Breast epithelium (tissue), 4 donors: ENCODE data around the gene UNKL. TPM values are rescaled to one million over a fixed set of nuclear protein-coding genes. Genes with fewer than 3 reads are reported as not detected.
"Not testable (repeated sequence)": the region's sequence is repeated elsewhere in the genome, so short reads cannot be mapped to it uniquely, and the experiment has no call there.

Experiments
- DNase-seq, 2 donors: peaks; one replicate each; pipeline ENCODE4 v3.0.0-alpha.2; 2019; ENCODE audit warnings: low spot score in 2 of 2
- H3K27ac ChIP-seq, 2 donors: fragments of 200-600 bp; sonication (generic) in 1 of 2; one replicate each; pipeline ENCODE4 v1.5.1; 2016 to 2019; ENCODE audit warnings: mild to moderate bottlenecking in 1 of 2
- H3K27me3 ChIP-seq, 2 donors: fragments of 200-600 bp; sonication (generic) in 1 of 2; one replicate each; pipeline versions ENCODE4 v1.5.1 to v1.6.0; 2017 to 2019; ENCODE audit warnings: control low read depth in 1 of 2, mild to moderate bottlenecking in 1 of 2
- H3K36me3 ChIP-seq: fragments of 200-600 bp; one replicate; pipeline ENCODE4 v1.5.1; 2019
- H3K4me1 ChIP-seq, 2 donors: fragments of 200-600 bp; sonication (generic); one replicate each; pipeline ENCODE4 v1.5.1; 2016 to 2019; ENCODE audit warnings: control low read depth in 1 of 2
- H3K4me3 ChIP-seq, 3 donors: fragments of 200-600 bp; sonication (generic); 1 replicate in 2 of 3; 2 replicates in 1 of 3; pipeline ENCODE4 v1.5.1; 2016 to 2019; ENCODE audit warnings: mild to moderate bottlenecking in 3 of 3, moderate library complexity in 2 of 3
- H3K9me3 ChIP-seq, 2 donors: fragments of 200-600 bp; sonication (generic) in 1 of 2; one replicate each; pipeline ENCODE4 v1.5.1; 2016 to 2019; ENCODE audit warnings: control low read depth in 1 of 2
- CTCF ChIP-seq, 3 donors: fragments of 450-650 bp; IDR thresholded peaks; one replicate each; pipeline ENCODE4 v1.5.1; 2016 to 2017; ENCODE audit warnings: antibody characterized with exemption in 3 of 3, mild to moderate bottlenecking in 3 of 3, moderate library complexity in 3 of 3
- POLR2A ChIP-seq: fragments of 450-650 bp; IDR thresholded peaks from one replicate; pipeline ENCODE4 v1.6.1; 2016; ENCODE audit warnings: antibody characterized with exemption, mild to moderate bottlenecking, moderate library complexity
- POLR2AphosphoS5 ChIP-seq, 3 donors: sonication (generic); formaldehyde crosslinking; IDR thresholded peaks; one replicate each; pipeline ENCODE4 v1.6.1; 2017; ENCODE audit warnings: antibody characterized with exemption in 3 of 3
- intact Hi-C: fragments of 100-400 bp; cut with DNase I; formaldehyde crosslinking; loops from one replicate; pipeline ENCODE4 v1.15.1; 2023; ENCODE audit warnings: low total_unique reads
- total RNA-seq, 3 donors: library from RNA; depleted of rRNA; stranded (reverse); fragments of >200 nt; gene quantifications; one replicate each; pipeline ENCODE4 v1.1.0, GENCODE V29; 2016

The UNKL gene
- total RNA-seq, 3 donors from 2014 or later = 18.6 to 28.5 (median 27.5) TPM

- TF ChIP-seq POLR2A (no peak), POLR2AphosphoS5 (IDR thresholded peaks at IDR 0.05) (no peak), CTCF (IDR thresholded peaks at IDR 0.05) (no peak)
- H3K27me3 ChIP-seq = peaks cover 6 to 37% of the 10 kb centered on the region in 2 donors
- peaks cover 22 to 26% of the 10 kb centered on the region in 2 donors for H3K4me1 ChIP-seq
- intact Hi-C loops = no loop called here
- H3K36me3 ChIP-seq = no peaks in the 10 kb centered on the region
- peaks cover 0 to 8% of the 10 kb centered on the region in 2 donors for H3K9me3 ChIP-seq
- peak overlapping the region; percentile 37 to 77 (median 59) for H3K4me3 ChIP-seq
- H3K27ac ChIP-seq = peak overlapping the region; percentile 81 to 89
- no peak for DNase-seq
Measured at GRCh38 chr16:1332618-1333148, 81.8 kb downstream of the UNKL start.

DNA sequence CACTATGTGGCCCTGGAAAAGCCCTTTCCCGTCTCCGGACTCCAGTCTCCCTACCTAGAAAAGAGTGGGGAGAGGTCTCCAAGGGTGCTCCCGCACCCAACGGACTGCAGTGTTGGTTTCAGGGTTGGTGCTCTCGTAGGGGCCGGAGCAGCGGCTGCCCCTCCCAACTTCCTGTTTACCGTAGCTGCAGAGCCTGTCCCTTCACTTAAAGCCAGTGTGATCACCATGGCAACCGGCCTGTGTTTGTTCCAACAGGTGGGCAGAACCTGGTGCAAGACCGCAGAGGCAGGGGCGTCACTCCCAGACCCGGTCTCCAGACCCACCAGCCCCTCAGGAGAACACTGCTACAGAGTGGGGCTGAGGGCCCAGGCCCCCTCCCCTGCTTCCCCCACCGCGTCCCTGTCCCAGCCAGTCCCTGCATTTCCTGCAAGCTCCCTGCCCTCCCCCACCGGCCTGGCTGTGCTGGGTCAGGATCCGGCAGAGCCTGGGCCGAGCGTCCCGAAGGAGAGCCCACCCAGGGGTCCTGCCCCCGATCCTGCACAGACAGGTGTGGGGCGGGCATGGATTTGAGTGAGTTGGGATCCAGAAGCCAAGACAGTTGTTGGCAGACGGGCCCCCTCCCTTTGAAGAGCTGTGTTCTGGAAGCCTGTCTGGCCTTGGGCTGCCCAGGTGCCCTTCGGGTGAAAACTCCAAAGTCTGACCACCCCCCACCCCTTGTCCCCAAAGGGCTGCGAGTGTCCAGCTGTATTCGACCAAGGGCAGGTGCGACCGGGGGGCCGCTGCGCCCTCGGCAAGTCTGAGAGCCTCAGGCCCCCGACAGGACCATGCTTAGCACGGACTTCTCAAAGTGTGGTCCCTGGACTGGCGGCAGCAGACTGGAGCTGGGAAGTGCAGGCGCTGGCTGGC lies 82.5 kb downstream of the UNKL start:
- peak overlapping the region; percentile 81 to 89 for H3K27ac ChIP-seq
- TF ChIP-seq CTCF (IDR thresholded peaks at IDR 0.05) (no peak), POLR2AphosphoS5 (IDR thresholded peaks at IDR 0.05) (peak in 1 of 3 donors; percentile 30), POLR2A (peak; percentile 26)
- DNase-seq = peak; percentile 83
- peaks cover 0 to 8% of the 10 kb centered on the region in 2 donors for H3K9me3 ChIP-seq
- intact Hi-C loops = no loop called here
- peaks cover 6 to 37% of the 10 kb centered on the region in 2 donors for H3K27me3 ChIP-seq
- H3K36me3 ChIP-seq = no peaks in the 10 kb centered on the region
- H3K4me3 ChIP-seq = peak overlapping the region; percentile 37 to 77 (median 59)
- H3K4me1 ChIP-seq = peaks cover 22 to 26% of the 10 kb centered on the region in 2 donors

- peak overlapping the region; percentile 81 to 89 for H3K27ac ChIP-seq
- H3K27me3 ChIP-seq = peaks cover 6 to 37% of the 10 kb centered on the region in 2 donors
- TF ChIP-seq CTCF (IDR thresholded peaks at IDR 0.05) (no peak), POLR2AphosphoS5 (IDR thresholded peaks at IDR 0.05) (no peak), POLR2A (no peak)
- intact Hi-C loops = no loop called here
- peak overlapping the region; percentile 37 to 77 (median 59) for H3K4me3 ChIP-seq
- DNase-seq = no peak
- H3K9me3 ChIP-seq = peaks cover 0 to 8% of the 10 kb centered on the region in 2 donors
- H3K4me1 ChIP-seq = peaks cover 22 to 26% of the 10 kb centered on the region in 2 donors
- no peaks in the 10 kb centered on the region for H3K36me3 ChIP-seq
Measured at GRCh38 chr16:1330931-1331711, 83.4 kb downstream of the UNKL start.

GRCh38 chr16:1330260-1330914 lies 84.1 kb downstream of the UNKL start:
- H3K4me3 ChIP-seq = no peak overlapping the region
- TF ChIP-seq POLR2A (no peak), POLR2AphosphoS5 (IDR thresholded peaks at IDR 0.05) (no peak), CTCF (IDR thresholded peaks at IDR 0.05) (no peak)
- peaks cover 6 to 31% of the 10 kb centered on the region in 2 donors for H3K27me3 ChIP-seq
- H3K36me3 ChIP-seq = peaks cover under 1% of the 10 kb centered on the region
- no peak for DNase-seq
- intact Hi-C loops = no loop called here
- H3K9me3 ChIP-seq = peaks cover 0 to 8% of the 10 kb centered on the region in 2 donors
- H3K27ac ChIP-seq = peak overlapping the region in 1 of 2 donors; percentile 89
- H3K4me1 ChIP-seq = peaks cover 22 to 26% of the 10 kb centered on the region in 2 donors

- intact Hi-C loops, H3K9me3 ChIP-seq, H3K27ac ChIP-seq, DNase-seq, H3K4me3 ChIP-seq, H3K36me3 ChIP-seq: not testable (repeated sequence)
- Histone ChIP-seq H3K4me1 (peaks cover 20 to 21% of the 10 kb centered on the region in 2 donors), H3K27me3 (peaks cover 5 to 17% of the 10 kb centered on the region in 2 donors)
Measured at GRCh38 chr16:1328961-1329360, 85.5 kb downstream of the UNKL start.

DNA sequence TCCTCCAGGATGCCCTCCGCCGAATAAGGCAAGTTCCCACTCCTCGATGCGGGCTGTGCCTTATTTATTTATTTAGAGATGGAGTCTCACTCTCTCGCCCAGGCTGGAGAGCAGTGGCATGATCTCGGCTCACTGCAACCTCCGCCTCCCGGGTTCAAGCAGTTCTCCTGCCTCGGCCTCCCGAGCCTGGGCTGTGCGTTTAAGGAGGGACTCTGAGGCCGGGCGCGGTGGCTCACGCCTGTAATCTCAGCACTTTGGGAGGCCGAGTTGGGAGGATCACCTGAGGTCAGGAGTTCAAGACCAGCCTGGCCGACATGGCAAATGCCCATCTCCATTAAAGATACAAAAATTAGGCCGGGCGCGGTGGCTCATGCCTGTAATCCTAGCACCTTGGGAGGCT lies 86.4 kb downstream of the UNKL start:
- H3K4me3 ChIP-seq, intact Hi-C loops, H3K9me3 ChIP-seq, H3K36me3 ChIP-seq, DNase-seq, H3K27ac ChIP-seq, H3K27me3 ChIP-seq: not testable (repeated sequence)
- peaks cover 21 to 22% of the 10 kb centered on the region in 2 donors for H3K4me1 ChIP-seq
